Fibroblast of lung (primary cell): ENCODE data around the gene TECPR2. TPM values are rescaled to one million over a fixed set of nuclear protein-coding genes. Genes with fewer than 3 reads are reported as not detected.

Experiments used
- DNase-seq, 2 donors: peaks; one replicate each; pipeline versions ENCODE4 v3.0.0 to v3.0.0-alpha.2; 2010; ENCODE audit warnings: low read depth in 2 of 2
- H2AFZ ChIP-seq: 2 replicates; pipeline ENCODE4 v1.5.1; 2012; ENCODE audit warnings: low read length, control low read depth, inconsistent platforms
- H3K27ac ChIP-seq: 2 replicates; pipeline ENCODE4 v1.5.1; 2011; ENCODE audit warnings: low read length, control low read depth; ENCODE audit not compliant: insufficient read depth
- H3K27me3 ChIP-seq: 2 replicates; pipeline ENCODE4 v1.5.1; 2011; ENCODE audit warnings: mild to moderate bottlenecking, low read length; ENCODE audit not compliant: control insufficient read depth, insufficient read depth
- H3K36me3 ChIP-seq: 2 replicates; pipeline ENCODE4 v1.5.1; 2011; ENCODE audit warnings: low read length; ENCODE audit not compliant: control insufficient read depth, insufficient read depth
- H3K4me1 ChIP-seq: 2 replicates; pipeline ENCODE4 v1.5.1; 2011; ENCODE audit warnings: low read length; ENCODE audit not compliant: control insufficient read depth, insufficient read depth; ENCODE audit errors: extremely low read depth
- H3K4me2 ChIP-seq: 2 replicates; pipeline ENCODE4 v1.5.1; 2011; ENCODE audit warnings: low read length, control low read depth; ENCODE audit not compliant: insufficient read depth; ENCODE audit errors: extremely low read depth
- H3K4me3 ChIP-seq, 4 experiments: fragments of 200-600 bp in 1 of 4; sonication (generic) in 1 of 4; replicated peaks in 1 of 4; 2 replicates each; pipeline ENCODE4 v1.5.1; 2011 to 2016; ENCODE audit warnings: low read length in 4 of 4, low read depth in 3 of 4, mild to moderate bottlenecking in 3 of 4, control low read depth in 2 of 4, inconsistent platforms in 1 of 4, mixed read lengths in 1 of 4; ENCODE audit not compliant: insufficient read depth in 1 of 4; ENCODE audit errors: control extremely low read depth in 1 of 4
- H3K79me2 ChIP-seq: 2 replicates; pipeline ENCODE4 v1.5.1; 2012; ENCODE audit warnings: mild to moderate bottlenecking, low read length, inconsistent platforms; ENCODE audit not compliant: control insufficient read depth, insufficient read depth
- H3K9ac ChIP-seq: 2 replicates; pipeline ENCODE4 v1.5.1; 2011; ENCODE audit warnings: mild to moderate bottlenecking, low read length, control low read depth; ENCODE audit not compliant: insufficient read depth
- H3K9me3 ChIP-seq: 2 replicates; pipeline ENCODE4 v1.5.1; 2012; ENCODE audit warnings: low read depth, low read length; ENCODE audit not compliant: control insufficient read depth, insufficient read depth
- H4K20me1 ChIP-seq: 2 replicates; pipeline ENCODE4 v1.5.1; 2011; ENCODE audit warnings: low read length; ENCODE audit not compliant: control insufficient read depth, insufficient read depth; ENCODE audit errors: extremely low read depth
- CTCF ChIP-seq, 2 donors: IDR thresholded peaks in 1 of 2; conservative IDR thresholded peaks in 1 of 2; 1 replicate in 1 of 2; 2 replicates in 1 of 2; pipeline ENCODE4 v1.5.1; 2011 to 2012; ENCODE audit warnings: low read length in 2 of 2, control low read depth in 1 of 2, inconsistent platforms in 1 of 2, low read depth in 1 of 2, mild to moderate bottlenecking in 1 of 2
- EZH2 ChIP-seq: IDR thresholded peaks from 2 replicates; pipeline ENCODE4 v1.5.1; 2012; ENCODE audit warnings: low read length, control low read depth, mild to moderate bottlenecking; ENCODE audit errors: missing control alignments
- polyA plus RNA-seq, 2 donors: library from polyadenylated mRNA; depleted of rRNA in 1 of 2; stranded (reverse) in 1 of 2; unstranded in 1 of 2; fragments of >200 nt; gene quantifications; 2 replicates each; pipeline ENCODE4 v1.2.1, GENCODE V29; 2011 to 2012; ENCODE audit warnings: missing spikeins in 1 of 2
- total RNA-seq: library from RNA; depleted of rRNA; stranded (reverse); fragments of >200 nt; gene quantifications from 2 replicates; pipeline ENCODE4 v1.2.1, GENCODE V29; 2014

The TECPR2 gene
- total and polyA plus RNA-seq, 2 donors (not counting 1 experiment from before 2014, with no cell fraction given), result 9.2 to 17.8 TPM

- TF ChIP-seq CTCF (conservative IDR thresholded peaks at IDR 0.05 in 1 of 2, IDR thresholded peaks at IDR 0.05 in 1 of 2; ENCODE audit: low read depth in 1 of 2, low read length in 2 of 2), result no peak
- TF ChIP-seq EZH2, result no peak
- Histone ChIP-seq H3K79me2 (no peaks in the 10 kb centered on the region), H3K9me3 (no peaks in the 10 kb centered on the region), H2AFZ (no peak overlapping the region), H3K9ac (no peak overlapping the region), H3K27me3 (no peaks in the 10 kb centered on the region), H3K4me3 (no peak overlapping the region), H3K4me2 (no peak overlapping the region), H3K4me1 (no peaks in the 10 kb centered on the region), H3K36me3 (peaks cover 12% of the 10 kb centered on the region), H4K20me1 (no peaks in the 10 kb centered on the region), H3K27ac (no peak overlapping the region)
- no peak for DNase-seq
Observed at GRCh38 chr14:102335163-102335562, 27.6 kb upstream of the TECPR2 start.

GRCh38 chr14:102338724-102339123 is 24.0 kb upstream of the TECPR2 start:
- no peaks in the 10 kb centered on the region for H3K79me2 ChIP-seq
- no peak overlapping the region for H3K4me2 ChIP-seq
- H4K20me1 ChIP-seq, result no peaks in the 10 kb centered on the region
- H3K9ac ChIP-seq, result no peak overlapping the region
- H3K4me1 ChIP-seq, result no peaks in the 10 kb centered on the region
- DNase-seq, result no peak
- H3K36me3 ChIP-seq, result peaks cover 13% of the 10 kb centered on the region
- no peaks in the 10 kb centered on the region for H3K9me3 ChIP-seq
- H3K27ac ChIP-seq, result no peak overlapping the region
- H3K4me3 ChIP-seq, result no peak overlapping the region
- no peaks in the 10 kb centered on the region for H3K27me3 ChIP-seq
- no peak for TF ChIP-seq CTCF (conservative IDR thresholded peaks at IDR 0.05 in 1 of 2, IDR thresholded peaks at IDR 0.05 in 1 of 2; ENCODE audit: low read depth in 1 of 2, low read length in 2 of 2)
- TF ChIP-seq EZH2, result no peak
- H2AFZ ChIP-seq, result no peak overlapping the region

- Histone ChIP-seq H3K9ac (no peak overlapping the region), H3K79me2 (no peaks in the 10 kb centered on the region), H3K27ac (no peak overlapping the region), H3K4me1 (no peaks in the 10 kb centered on the region), H2AFZ (no peak overlapping the region), H3K9me3 (no peaks in the 10 kb centered on the region), H3K4me2 (no peak overlapping the region), H3K27me3 (no peaks in the 10 kb centered on the region), H3K36me3 (peaks cover 8% of the 10 kb centered on the region), H3K4me3 (no peak overlapping the region), H4K20me1 (no peaks in the 10 kb centered on the region)
- no peak for DNase-seq
- TF ChIP-seq CTCF (conservative IDR thresholded peaks at IDR 0.05 in 1 of 2, IDR thresholded peaks at IDR 0.05 in 1 of 2; ENCODE audit: low read depth in 1 of 2, low read length in 2 of 2) (no peak), EZH2 (no peak)
Observed at GRCh38 chr14:102341566-102341965, 21.2 kb upstream of the TECPR2 start.
